ENCODE measurements around the gene TMEM190.
"Not testable (repeated sequence)": the region's sequence is repeated elsewhere in the genome, so short reads cannot be mapped to it uniquely, and the experiment has no call there.

Gene TMEM190

GRCh38 chr19:55391702-55392615 lies 15.3 kb downstream of the TMEM190 start:
- DNase-seq: no peak

GRCh38 chr19:55392820-55393761 lies 16.5 kb downstream of the TMEM190 start:
- DNase-seq: no peak

GRCh38 chr19:55398200-55398925 lies 21.7 kb downstream of the TMEM190 start:
- DNase-seq: no peak

GRCh38 chr19:55400281-55401087 lies 23.9 kb downstream of the TMEM190 start:
- no peak for DNase-seq

GRCh38 chr19:55401390-55401789 lies 24.8 kb downstream of the TMEM190 start:
- not testable (repeated sequence) for DNase-seq

GRCh38 chr19:55402509-55402908 lies 25.9 kb downstream of the TMEM190 start:
- no peak for DNase-seq

- DNase-seq: no peak
Observed at GRCh38 chr19:55405638-55406037, 29.0 kb downstream of the TMEM190 start.

- no peak for DNase-seq
Observed at GRCh38 chr19:55406091-55406825, 29.6 kb downstream of the TMEM190 start.

GRCh38 chr19:55406826-55407549 lies 30.4 kb downstream of the TMEM190 start:
- no peak for DNase-seq

- DNase-seq: not testable (repeated sequence)
Observed at GRCh38 chr19:55407550-55407799, 30.8 kb downstream of the TMEM190 start, which contains the start of gene UBE2S. Gene UBE2S (minus strand): TSS chr19:55407788. CDS start chr19:55407589, 199 bp downstream.

GRCh38 chr19:55407800-55408532 lies 31.3 kb downstream of the TMEM190 start:
- DNase-seq: peak; percentile 98

GRCh38 chr19:55408533-55408872 lies 31.9 kb downstream of the TMEM190 start:
- no peak for DNase-seq

GRCh38 chr19:55409179-55409578 lies 32.6 kb downstream of the TMEM190 start:
- not testable (repeated sequence) for DNase-seq

DNA sequence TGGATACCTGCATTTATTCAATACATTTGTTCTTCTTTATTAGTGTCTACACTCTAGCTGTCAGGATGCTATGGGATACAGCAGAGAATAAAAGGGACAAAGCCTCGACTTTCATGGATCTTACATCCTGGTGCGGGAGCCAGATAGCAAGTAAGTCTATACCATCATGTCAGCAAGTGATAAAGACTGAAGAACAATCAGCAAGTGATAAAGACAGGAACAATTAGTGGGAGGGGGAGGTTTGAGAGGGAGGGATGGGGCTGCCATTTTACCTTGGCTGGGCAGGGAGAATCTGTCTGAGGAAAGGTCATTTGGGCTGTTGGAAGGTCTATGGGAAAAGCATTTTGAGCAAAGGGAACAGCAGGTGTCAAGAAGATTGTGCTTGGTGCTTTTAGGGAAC lies 33.5 kb downstream of the TMEM190 start:
- DNase-seq: no peak

- peak; percentile 3 for DNase-seq
Observed at GRCh38 chr19:55418185-55418584, 41.6 kb downstream of the TMEM190 start.

DNA sequence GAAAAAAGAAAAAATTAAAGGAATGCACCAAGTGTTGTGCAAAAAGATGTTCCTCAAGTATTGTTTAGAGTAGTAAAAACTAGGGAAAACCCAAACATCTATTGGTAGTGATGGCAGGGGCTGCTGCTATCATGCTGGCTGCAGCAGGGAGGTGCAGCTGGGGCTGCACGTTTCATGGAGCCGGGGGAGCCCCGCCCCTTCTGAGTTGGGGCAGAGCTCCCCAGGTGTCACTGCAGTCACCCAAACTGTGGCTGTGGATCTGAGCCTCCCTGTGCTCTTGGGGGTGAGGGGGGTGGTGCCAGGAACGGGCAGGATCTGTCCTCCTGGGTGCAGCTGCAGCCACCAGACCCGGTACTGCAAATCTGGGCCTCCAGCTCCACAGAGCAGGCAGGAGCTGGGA lies 42.5 kb downstream of the TMEM190 start:
- DNase-seq: no peak

DNA sequence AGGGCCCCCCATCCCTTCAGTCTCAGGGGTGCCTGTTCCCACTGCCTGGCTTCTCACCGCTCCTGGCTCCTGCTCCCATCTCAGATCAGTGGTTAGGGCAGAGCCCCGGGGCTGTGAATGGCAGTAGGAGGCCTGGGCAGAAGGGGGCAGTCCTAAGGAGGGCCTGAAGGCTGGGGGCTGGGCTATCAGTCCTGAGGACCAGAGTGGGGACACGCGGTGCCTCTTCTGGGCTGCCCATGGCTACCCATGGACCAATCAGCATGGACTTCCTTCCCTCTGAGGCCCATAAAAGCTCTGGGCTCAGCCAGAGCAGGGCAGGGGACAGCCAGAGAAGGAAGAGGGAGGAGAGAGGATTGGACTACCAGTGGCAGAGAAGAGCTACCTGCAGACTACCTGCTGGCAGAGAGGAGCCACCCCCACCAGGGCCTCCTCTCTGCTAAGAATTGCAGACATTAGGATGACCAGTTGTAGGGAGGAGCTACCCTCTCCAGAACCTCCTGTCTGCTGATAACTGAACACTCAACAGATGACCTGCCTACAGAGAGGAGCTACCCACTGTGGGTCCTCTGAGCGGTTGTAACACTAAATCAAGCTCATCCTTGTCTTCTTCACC lies 43.1 kb downstream of the TMEM190 start:
- no peak for DNase-seq

DNA sequence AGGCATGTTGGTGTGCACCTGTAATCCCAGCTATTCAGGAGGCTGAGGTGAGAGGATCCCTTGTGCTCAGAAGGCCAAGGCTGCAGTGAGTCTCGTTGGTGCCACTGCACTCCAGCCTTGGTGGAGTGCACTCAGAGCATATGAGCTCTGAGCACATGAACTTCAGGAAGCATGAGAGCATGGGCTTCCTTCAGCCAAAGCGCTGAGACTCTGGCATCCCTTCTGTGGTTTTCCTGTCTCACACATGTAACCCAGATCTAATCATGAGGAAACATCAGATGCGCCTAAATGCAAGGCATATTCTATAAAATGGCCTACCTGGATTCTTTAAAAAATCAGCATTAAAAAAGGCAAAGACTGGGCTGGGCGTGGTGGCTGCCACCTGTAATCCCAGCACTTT lies 44.7 kb downstream of the TMEM190 start:
- DNase-seq: not testable (repeated sequence)

GRCh38 chr19:55423225-55424005 lies 46.8 kb downstream of the TMEM190 start:
- no peak for DNase-seq

All from NCI-H2029 treated with DMSO at 0.1 percent for 48 hours (cell line).